GM12878 (cell line): Measurements from ENCODE around the gene ZNF652. TPM values are rescaled to one million over a fixed set of nuclear protein-coding genes. Genes with fewer than 3 reads are reported as not detected.

Source experiments
- ATAC-seq: fragments of 200-7000 bp; cut with Tn5 transposase; 3 replicates; pipeline ENCODE4 v1.9.1; 2020; ENCODE audit warnings: mild to moderate bottlenecking, moderate library complexity
- BruUV-seq: library from RNA; stranded (reverse); fragments of 400-500 nt; replicated peaks from 2 replicates; lab custom pipeline; 2021; lab: Mats Ljungman, UMichigan
- CTCF ChIA-PET: fragments of 300-600 bp; sonication (Branson Sonifier 250); formaldehyde crosslinking; extraction: SDS; loops from one replicate; lab custom pipeline; 2021; ENCODE audit warnings: inconsistent platforms; lab: Yijun Ruan, JAX
- POLR2A ChIA-PET: fragments of 350-600 bp; formaldehyde crosslinking; extraction: SDS; loops from one replicate; lab custom pipeline; 2021; ENCODE audit warnings: inconsistent platforms; lab: Charles Lee
- RAD21 ChIA-PET: fragments of 300-600 bp; sonication (Branson Sonifier 250); formaldehyde crosslinking; loops from one replicate; lab custom pipeline; 2023; ENCODE audit warnings: antibody characterized with exemption; ENCODE audit not compliant: unreplicated experiment; lab: Charles Lee
- SMC1A ChIA-PET: fragments of 300-600 bp; sonication (Branson Sonifier 250); formaldehyde crosslinking; loops from one replicate; lab custom pipeline; 2023; ENCODE audit not compliant: unreplicated experiment, uncharacterized antibody; lab: Charles Lee
- DNase-seq: peaks from one replicate; pipeline ENCODE4 v3.0.0-alpha.2; 2011; ENCODE audit warnings: low read depth, low spot score
- FAIRE-seq: peaks from 3 replicates; lab custom pipeline; 2011; peaks lifted over from hg19 to GRCh38; lab: Jason Lieb, UNC
- H2AFZ ChIP-seq: 2 replicates; pipeline ENCODE4 v1.6.0; 2011; ENCODE audit warnings: low read depth, low read length, control low read depth; ENCODE audit not compliant: control insufficient read depth
- H3K27ac ChIP-seq: 2 replicates; pipeline ENCODE4 v1.5.1; 2011; ENCODE audit warnings: control low read depth; ENCODE audit not compliant: control insufficient read depth, insufficient read depth
- H3K27me3 ChIP-seq, 2 experiments: replicated peaks in 1 of 2; 2 replicates each; pipeline versions ENCODE4 v1.6.0 to v1.6.1; 2011; ENCODE audit warnings: low read length in 1 of 2; ENCODE audit not compliant: control insufficient read depth in 2 of 2, insufficient read depth in 2 of 2
- H3K36me3 ChIP-seq, 2 experiments: 2 replicates each; pipeline ENCODE4 v1.5.1; 2011; ENCODE audit warnings: low read length in 1 of 2; ENCODE audit not compliant: control insufficient read depth in 2 of 2, insufficient read depth in 2 of 2
- H3K4me1 ChIP-seq: 2 replicates; pipeline ENCODE4 v1.6.1; 2011; ENCODE audit warnings: mild to moderate bottlenecking, low read length, moderate library complexity, mixed read lengths; ENCODE audit not compliant: control insufficient read depth, insufficient read depth
- H3K4me2 ChIP-seq: 2 replicates; pipeline ENCODE4 v1.6.0; 2011; ENCODE audit warnings: control low read depth; ENCODE audit not compliant: control insufficient read depth, insufficient read depth
- H3K4me3 ChIP-seq: fragments of 200-600 bp; sonication (generic); 2 replicates; pipeline ENCODE4 v1.5.1; 2016
- H3K79me2 ChIP-seq: 2 replicates; pipeline ENCODE4 v1.6.0; 2011; ENCODE audit warnings: low read length; ENCODE audit not compliant: control insufficient read depth, insufficient read depth
- H3K9ac ChIP-seq: 2 replicates; pipeline ENCODE4 v1.8.0; 2011; ENCODE audit warnings: low read length, control low read depth, mixed read lengths; ENCODE audit not compliant: control insufficient read depth, insufficient read depth
- H3K9me3 ChIP-seq: replicated peaks from 3 replicates; pipeline ENCODE4 v1.5.1; 2011; ENCODE audit warnings: mild to moderate bottlenecking, low read length; ENCODE audit not compliant: control insufficient read depth, insufficient read depth
- H4K20me1 ChIP-seq: 2 replicates; pipeline ENCODE4 v1.6.0; 2011; ENCODE audit not compliant: control insufficient read depth, insufficient read depth
- ATF7 ChIP-seq: fragments of 450-650 bp; IDR thresholded peaks from 2 replicates; pipeline ENCODE4 v1.6.1; 2016; ENCODE audit warnings: low read depth, mild to moderate bottlenecking
- BMI1 ChIP-seq: fragments of 450-650 bp; IDR thresholded peaks from 2 replicates; pipeline ENCODE4 v1.6.1; 2016; ENCODE audit warnings: mild to moderate bottlenecking, moderate library complexity, borderline replicate concordance
- CBFB ChIP-seq: IDR thresholded peaks from 2 replicates; pipeline ENCODE4 v1.6.1; 2016; ENCODE audit warnings: antibody characterized with exemption, low read depth
- CBX5 ChIP-seq: sonication (generic); IDR thresholded peaks from 2 replicates; pipeline ENCODE4 v1.6.1; 2016; ENCODE audit warnings: low read depth, moderate library complexity, mild to moderate bottlenecking, inconsistent platforms
- CUX1 ChIP-seq: IDR thresholded peaks from 2 replicates; pipeline ENCODE4 v1.6.1; 2012; ENCODE audit warnings: improper control_type of control experiment, low read depth, low read length; ENCODE audit not compliant: insufficient replicate concordance
- JUNB ChIP-seq: IDR thresholded peaks from 2 replicates; pipeline ENCODE4 v1.6.1; 2016; ENCODE audit warnings: antibody characterized with exemption, mild to moderate bottlenecking
- MAX ChIP-seq: IDR thresholded peaks from 2 replicates; pipeline ENCODE4 v1.6.1; 2012; ENCODE audit warnings: low read depth, low read length, improper control_type of control experiment
- RAD51 ChIP-seq: fragments of 450-650 bp; IDR thresholded peaks from 2 replicates; pipeline ENCODE4 v1.6.1; 2016; ENCODE audit warnings: moderate library complexity, mild to moderate bottlenecking, inconsistent platforms
- RFX5 ChIP-seq: IDR thresholded peaks from 2 replicates; pipeline ENCODE4 v1.6.1; 2011; ENCODE audit warnings: low read depth, low read length, improper control_type of control experiment
- ZBTB11 ChIP-seq: fragments of 450-650 bp; formaldehyde crosslinking; IDR thresholded peaks from 2 replicates; pipeline ENCODE4 v1.5.0; 2022; ENCODE audit warnings: mild to moderate bottlenecking, missing genetic modification characterization
- WGBS: methylation state at CpG from one replicate; pipeline ENCODE4 v1.1.6; 2016; ENCODE audit warnings: low lambda C conversion rate; ENCODE audit not compliant: insufficient replicate concordance, insufficient coverage; ENCODE audit errors: missing lambda C conversion rate; 5-methylcytosine and 5-hydroxymethylcytosine counted together
- in situ Hi-C: fragments of 300-500 bp; cut with MboI; formaldehyde crosslinking; loops from 9 replicates; pipeline ENCODE4 v1.14.3; 2018; ENCODE audit warnings: mixed read lengths
- intact Hi-C: fragments of 100-400 bp; cut with micrococcal nuclease; formaldehyde crosslinking; loops from one replicate; pipeline ENCODE4 v1.14.2; 2022; ENCODE audit not compliant: unreplicated experiment
- polyA plus RNA-seq, 11 experiments: library from polyadenylated mRNA; depleted of rRNA in 4 of 11; unstranded in 6 of 11; stranded (reverse) in 5 of 11; fragments of >200 nt; fragmentation: Nextera tagmentation in 4 of 11; fragmentation: Illumina TruSeq in 1 of 11; extraction: Ambion mirVana in 4 of 11; extraction: Trizol in 1 of 11; gene quantifications; 1 replicate in 1 of 11; 2 replicates in 10 of 11; pipeline versions ENCODE4 v1.2.1 to v1.2.3, GENCODE V29; 2011 to 2016; ENCODE audit warnings: inconsistent platforms in 2 of 11, missing spikeins in 2 of 11, low read depth in 1 of 11
- total RNA-seq, 4 experiments: library from RNA; depleted of rRNA in 3 of 4; stranded (reverse); fragments of >200 nt in 3 of 4; fragmentation: Illumina TruSeq in 1 of 4; extraction: Trizol in 1 of 4; gene quantifications; 2 replicates each; pipeline versions ENCODE4 v1.2.1 to v1.2.3, GENCODE V29; 2013 to 2021

Gene ZNF652
- total and polyA plus RNA-seq, 10 of the 15 experiments (the other 5 are each of a cell fraction or from before 2014, with no cell fraction given), result 3.4 to 13.1 (median 8.7) TPM

GRCh38 chr17:49252148-49252695 is 109.8 kb downstream of the ZNF652 start (continued):
- TF ChIP-seq CUX1, result no peak
- no peak for TF ChIP-seq BMI1

- in situ Hi-C loops (no loop called here), intact Hi-C loops (no loop called here)
- ATAC-seq (no peak), FAIRE-seq (no peak), DNase-seq (no peak)
- ChIA-PET SMC1A (interaction anchor here (0.5 kb wide), 1 partner anchor 72 kb away, joined by 3 read pairs; no protein-coding TSS in a partner anchor), POLR2A (no interaction called here), RAD21 (no interaction called here), CTCF (no interaction called here)
- H2AFZ ChIP-seq, result no peak overlapping the region
- no peak overlapping the region for H3K4me2 ChIP-seq
- H3K79me2 ChIP-seq, result no peaks in the 10 kb centered on the region
- H3K36me3 ChIP-seq, result no peaks in the 10 kb centered on the region
- no peaks in the 10 kb centered on the region for H3K4me1 ChIP-seq
- no peak overlapping the region for H3K27ac ChIP-seq
- no peaks in the 10 kb centered on the region for H3K9me3 ChIP-seq
- H3K27me3 ChIP-seq, result peaks cover 0 to 2% of the 10 kb centered on the region in 2 experiments; a peak in 3 of 4 replicates
- WGBS, result 49% methylated on average over 12 of the region's 12 CpGs
- no peaks in the 10 kb centered on the region for H4K20me1 ChIP-seq
- no peak overlapping the region for H3K4me3 ChIP-seq
- H3K9ac ChIP-seq, result no peak overlapping the region
- BruUV-seq, result no TSS peak
- TF ChIP-seq JUNB (no peak), MAX (no peak), RFX5 (no peak), ATF7 (no peak), CBX5 (no peak), CBFB (no peak), ZBTB11 (CRISPR knock-in tag) (no peak), RAD51 (no peak)
Measured at GRCh38 chr17:49249890-49250522, 112.0 kb downstream of the ZNF652 start.
